ENCODE measurements around the gene MYDGF.
"Not testable (repeated sequence)": the region's sequence is repeated elsewhere in the genome, so short reads cannot be mapped to it uniquely, and the experiment has no call there.

Gene MYDGF

DNA sequence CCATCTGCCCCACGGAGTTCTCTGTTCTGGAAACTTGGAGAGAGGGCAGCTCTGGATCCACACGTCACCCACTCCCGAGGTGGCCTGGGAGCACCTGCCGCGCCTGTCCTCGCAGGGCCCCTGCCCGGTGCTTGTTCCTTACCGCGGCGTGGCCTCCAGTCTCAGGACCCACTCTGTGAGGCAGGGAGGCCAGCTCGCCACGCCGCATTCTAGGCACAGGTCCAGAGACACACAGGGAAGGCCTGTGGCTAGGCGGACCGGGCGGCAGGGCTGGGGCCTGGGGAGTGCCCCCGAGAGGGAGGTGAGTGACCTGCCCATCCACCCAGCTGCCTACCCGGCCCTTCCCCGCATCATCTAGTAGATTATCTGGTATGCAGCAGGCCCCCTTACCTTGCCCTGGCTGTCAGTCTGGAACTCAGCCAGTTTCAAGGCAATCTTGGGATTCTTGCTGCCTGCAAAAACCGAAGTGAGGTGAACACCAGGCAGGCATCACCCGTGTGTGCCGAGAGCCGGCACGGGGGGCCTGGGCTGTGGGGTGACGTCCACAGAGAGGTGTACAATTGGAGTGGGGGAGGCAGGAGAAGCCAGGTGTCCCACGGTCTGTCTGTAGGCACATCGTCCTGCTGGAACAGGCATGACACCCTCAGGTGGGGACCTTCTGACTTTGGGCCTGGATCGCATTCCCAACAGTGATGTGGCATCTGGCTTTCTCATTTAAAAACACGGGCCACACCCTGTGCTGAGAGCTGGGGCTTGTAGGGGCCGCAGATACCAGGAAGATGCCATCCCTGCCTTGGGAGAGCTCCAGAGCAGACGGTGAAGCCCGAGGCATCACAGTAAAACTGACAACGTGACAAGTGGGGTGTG is 29.9 kb upstream of the MYDGF start:
- no peak for DNase-seq

- no peak for DNase-seq
Measured at GRCh38 chr19:4697304-4697703, 27.2 kb upstream of the MYDGF start.

- no peak for DNase-seq
Measured at GRCh38 chr19:4695224-4695731, 25.1 kb upstream of the MYDGF start.

GRCh38 chr19:4694211-4694987 is 24.3 kb upstream of the MYDGF start:
- no peak for DNase-seq

DNA sequence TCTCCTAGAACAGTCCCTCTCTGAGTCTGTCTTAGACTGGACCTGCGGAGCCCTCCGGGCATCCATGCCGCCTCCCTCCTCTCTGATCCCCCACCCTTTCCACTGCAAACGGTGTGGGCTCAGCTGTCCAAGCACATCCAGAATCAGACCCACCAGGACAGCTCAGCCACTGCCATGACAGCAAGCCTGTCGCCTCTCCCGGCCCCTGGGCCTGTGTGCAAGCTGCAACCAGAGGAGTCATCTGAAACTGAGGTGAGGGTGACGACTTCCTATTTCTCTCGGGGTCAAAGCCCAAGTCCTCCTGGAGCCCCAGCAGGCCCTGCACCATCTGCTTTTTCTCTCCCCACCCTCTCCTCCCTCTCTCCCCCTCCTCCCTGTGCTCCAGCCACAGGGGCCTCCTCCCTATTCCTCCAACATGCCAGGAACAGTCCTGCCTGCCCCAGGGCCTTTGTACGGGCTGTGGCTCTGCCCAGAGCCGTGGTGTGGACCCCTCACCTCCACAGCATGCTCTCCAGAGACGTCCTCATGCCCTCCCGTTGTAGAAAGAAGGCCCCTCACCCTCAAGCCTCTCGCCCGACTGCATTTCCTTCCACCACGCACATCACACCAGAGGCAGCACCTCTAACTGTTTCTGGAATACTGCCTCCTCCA is 23.5 kb upstream of the MYDGF start:
- no peak for DNase-seq

DNA sequence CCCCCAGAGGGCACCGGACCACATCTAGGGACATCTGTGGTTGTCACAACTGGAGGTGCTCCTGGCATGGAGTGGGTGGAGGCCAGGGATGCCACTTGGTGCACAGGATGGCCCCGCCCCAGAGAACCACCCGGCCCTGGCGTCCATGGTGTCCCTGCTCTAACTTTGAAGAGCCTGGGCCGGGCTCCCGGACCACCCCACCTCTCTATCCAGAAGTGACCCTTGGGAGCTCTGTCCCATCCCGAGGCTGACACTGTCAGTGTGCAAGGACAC is 22.9 kb upstream of the MYDGF start:
- no peak for DNase-seq

- DNase-seq: no peak
Measured at GRCh38 chr19:4692251-4693077, 22.3 kb upstream of the MYDGF start.

DNA sequence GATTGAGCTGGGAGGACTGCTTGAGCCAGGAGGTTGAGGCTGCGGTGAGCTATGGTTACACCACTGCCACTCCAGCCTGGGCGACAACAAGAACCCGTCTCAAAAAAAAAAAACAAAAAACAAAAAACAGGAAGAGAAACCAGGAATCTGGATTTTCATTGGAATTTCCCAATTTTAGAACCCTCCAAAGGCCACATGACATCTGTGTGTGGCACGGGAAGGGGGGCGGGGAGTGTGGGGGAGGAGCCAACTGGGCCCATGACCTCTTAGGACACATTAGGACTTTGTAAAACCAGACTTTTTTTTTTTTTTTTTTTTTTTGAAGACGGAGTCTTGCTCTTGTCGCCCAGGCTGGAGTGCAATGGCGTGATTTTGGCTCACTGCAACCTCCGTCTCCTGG is 21.2 kb upstream of the MYDGF start:
- no peak for DNase-seq

DNA sequence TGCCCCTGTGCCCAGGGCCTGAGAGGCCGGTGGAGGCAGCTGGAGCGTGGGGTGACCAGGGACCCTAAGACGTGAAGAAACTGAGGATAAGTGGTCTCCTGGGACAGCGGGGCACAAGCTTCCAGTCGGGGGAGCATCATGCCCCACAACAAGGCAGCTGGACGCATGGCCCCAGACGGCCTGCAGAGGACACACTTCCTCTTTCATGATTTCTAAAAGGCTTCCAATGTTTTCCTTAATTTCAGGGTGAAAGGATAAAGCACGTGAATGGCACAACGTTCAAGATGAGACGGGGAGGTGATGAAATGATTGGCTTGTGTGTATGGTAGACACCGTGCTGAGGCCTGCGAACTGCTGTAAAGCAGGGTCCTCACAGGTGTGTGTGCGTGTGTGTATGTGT is 20.2 kb upstream of the MYDGF start:
- no peak for DNase-seq

GRCh38 chr19:4689403-4689802 is 19.3 kb upstream of the MYDGF start:
- DNase-seq: no peak

GRCh38 chr19:4688587-4688986 is 18.4 kb upstream of the MYDGF start:
- no peak for DNase-seq

DNA sequence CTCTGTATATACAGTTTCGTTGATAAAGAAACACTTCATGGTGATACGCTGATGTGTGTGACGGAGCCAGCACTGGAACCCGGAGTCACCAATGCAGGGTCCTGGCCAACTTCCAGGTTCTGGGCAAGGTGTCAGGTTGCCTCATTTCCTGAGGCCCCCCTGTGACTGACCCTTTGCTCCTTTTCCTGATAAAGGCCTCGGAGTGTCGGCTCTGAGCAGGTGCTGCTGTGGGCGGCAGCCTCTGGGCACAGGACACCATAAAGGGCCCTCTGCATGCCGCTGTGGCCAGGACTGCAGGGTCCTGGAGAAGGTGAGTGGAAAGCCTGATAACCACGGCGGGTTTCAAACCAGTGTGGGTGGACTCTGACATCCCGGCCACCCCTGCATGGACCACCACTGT is 17.3 kb upstream of the MYDGF start:
- DNase-seq: no peak

- DNase-seq: no peak
Measured at GRCh38 chr19:4686700-4687099, 16.6 kb upstream of the MYDGF start.

DNA sequence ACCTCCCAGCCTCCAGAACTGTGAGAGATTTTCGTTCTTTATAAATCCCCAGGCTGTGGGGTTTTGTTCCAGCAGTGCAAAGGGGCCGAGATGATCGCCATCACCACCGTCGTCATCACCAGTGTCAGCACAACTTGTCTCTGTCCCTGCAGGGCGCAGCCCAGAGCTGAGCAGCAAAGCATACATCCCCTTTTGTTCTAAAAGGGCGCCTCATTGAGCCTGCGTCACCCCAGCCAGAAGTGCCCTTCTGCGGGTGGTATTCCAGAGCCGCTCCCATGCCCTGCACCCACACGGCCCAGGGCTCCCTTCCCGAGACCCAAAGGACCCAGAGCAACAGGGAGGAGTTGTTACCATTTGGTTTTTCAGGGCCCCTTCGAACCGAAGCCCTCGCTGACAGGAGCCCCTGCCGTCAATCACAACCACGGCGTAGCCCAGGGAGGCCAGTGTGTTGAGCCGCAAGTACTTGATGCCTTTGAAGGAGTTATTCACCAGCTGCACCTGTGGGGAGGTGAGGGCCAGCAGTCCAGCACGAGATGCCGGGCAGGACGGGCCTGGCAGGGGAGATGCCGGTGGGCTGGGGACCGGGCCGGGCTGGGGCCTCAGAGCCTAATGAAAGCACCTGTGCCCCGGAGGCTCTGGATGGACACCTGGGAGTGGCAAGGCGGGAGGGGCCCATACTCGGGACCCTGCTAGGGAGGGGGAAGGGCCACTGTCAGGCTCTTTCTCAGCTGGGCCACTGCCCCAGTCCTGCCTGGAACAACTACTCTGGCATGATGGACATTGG is 14.4 kb upstream of the MYDGF start:
- DNase-seq: no peak

DNA sequence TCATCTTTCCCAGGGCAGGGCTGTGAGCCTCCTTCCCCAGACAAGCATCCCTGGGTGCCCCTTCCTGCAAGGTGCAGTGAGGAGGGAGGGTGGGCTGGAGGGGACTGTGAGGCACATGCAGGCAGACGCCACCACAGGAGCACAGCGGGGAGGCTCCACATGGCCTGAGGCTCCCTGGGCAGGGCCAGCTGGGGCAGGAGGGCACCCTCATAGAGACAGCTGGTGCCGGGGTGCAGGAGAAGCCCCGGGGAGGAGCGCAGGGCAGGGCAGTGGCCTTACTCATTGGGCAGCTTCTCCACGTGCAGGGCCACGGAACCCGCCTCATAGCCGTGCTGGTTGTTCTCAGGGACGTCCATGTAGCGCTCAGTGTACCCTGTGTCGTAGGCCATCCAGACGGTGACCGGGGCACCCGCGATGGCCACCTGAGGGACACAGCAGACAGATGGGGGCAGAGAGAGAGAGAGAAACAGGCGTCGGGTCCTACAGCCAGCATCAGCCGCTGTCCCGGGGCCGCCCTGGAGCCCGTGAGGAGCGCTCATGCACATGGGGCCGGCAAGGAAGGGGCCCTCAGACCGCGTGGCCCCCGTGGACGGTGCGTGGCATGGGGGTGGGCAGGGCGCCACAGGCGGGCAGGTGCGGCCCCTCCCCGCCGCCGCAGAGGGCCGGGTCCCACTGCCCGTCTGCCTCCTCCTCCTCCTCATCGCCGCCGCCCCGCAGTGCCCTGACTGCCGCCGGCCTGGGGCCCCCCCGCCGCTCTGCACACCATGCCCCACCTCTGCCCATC is 12.5 kb upstream of the MYDGF start:
- no peak for DNase-seq

DNA sequence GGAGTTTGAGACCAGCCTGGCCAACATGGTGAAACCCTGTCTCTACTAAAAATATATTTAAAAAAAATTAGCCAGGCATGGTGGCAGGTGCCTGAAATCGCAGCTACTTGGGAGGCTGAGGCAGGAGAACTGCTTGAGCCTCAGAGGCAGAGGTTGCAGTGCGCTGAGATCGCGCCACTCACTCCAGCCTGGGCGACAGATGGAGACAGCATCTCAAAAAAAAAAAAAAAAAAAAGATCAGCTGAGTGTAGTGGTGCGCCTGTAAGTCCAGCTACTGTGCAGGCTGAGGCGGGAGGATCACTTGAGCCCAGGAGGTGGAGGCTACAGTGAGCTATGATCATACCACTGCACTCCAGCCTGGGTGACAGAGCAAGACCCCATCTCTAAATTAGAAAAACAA is 9.9 kb upstream of the MYDGF start:
- DNase-seq: not testable (repeated sequence)

GRCh38 chr19:4678881-4679790 is 9.0 kb upstream of the MYDGF start:
- no peak for DNase-seq

DNA sequence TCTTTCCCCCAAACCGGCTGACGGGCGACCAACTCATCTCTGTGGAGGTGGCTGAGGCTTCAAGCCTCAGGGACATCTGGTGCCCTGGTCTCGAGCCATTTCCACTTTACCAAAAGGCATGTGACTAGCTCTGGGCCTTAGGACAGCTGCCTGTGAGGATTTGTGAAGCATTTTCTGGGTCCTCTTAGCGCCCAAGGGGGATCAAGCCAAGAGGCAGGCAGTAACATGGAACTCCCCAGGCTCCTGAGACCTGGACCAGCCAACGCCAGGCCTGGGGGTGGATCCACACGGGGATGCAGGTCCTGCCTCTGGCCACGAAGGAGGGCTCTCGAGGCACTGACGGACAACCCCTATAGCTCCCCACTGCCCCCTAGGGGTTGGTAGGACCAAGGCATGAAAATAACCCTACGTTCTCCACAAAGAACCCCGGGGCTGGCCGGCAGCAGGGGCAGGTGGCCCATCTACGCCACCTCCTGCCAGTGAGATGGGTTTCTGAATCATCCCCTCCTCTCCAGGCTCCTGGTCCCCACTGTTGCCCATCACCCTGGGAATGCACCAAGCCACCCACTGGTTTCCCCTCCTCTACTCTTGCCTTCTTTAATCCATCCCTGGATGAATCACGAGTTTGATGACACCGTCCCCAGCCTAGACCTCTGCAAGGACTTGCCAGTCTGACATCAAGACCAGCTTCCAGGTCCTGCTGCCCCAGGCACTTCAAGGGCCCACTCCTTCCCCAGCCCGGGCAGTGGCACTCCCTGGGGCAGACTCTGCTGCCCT is 7.0 kb upstream of the MYDGF start:
- no peak for DNase-seq

DNA sequence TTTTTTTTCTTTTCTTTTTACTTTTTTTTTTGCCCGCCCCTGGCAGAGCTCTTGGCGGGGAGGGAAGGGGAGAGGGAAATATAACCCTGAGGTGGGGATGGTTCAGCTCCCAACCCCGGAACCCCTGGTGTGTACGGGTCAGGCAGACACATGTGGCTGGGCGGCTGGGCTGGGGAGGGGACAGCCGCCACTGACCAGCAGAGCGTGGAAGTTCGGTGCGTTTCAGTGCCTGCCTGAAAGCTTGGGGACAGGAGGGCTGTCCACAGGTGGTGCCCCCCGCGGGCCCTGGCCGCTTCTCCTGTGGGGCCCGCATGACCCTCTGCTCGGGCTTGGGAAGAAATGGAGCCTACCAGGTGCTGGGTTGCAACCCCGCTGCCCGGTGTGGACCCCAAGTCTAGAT is 5.2 kb upstream of the MYDGF start:
- DNase-seq: no peak

Data from activated naive CD4-positive, alpha-beta T cell (primary cell).